ENCODE results near the gene UNC5C. TPM values are rescaled to one million over a fixed set of nuclear protein-coding genes. Genes with fewer than 3 reads are reported as not detected.

The UNC5C gene
- total RNA-seq, 2 experiments from 2014 or later: not detected

GRCh38 chr4:95296052-95296451 is 252.7 kb downstream of the UNC5C start:
- ChIA-PET POLR2A (no interaction called here), CTCF (no interaction called here)
- no peak overlapping the region for H3K27ac ChIP-seq (ENCODE audit: low read depth in 1 of 2, low read length in 2 of 2)
- Mint-ChIP-seq H3K27ac (no peak overlapping the region), H3K4me3 (no peak overlapping the region), H3K4me1 (ENCODE audit: low read depth) (peaks cover 37% of the 10 kb centered on the region), H3K9me3 (no peaks in the 10 kb centered on the region), H3K36me3 (ENCODE audit: low read depth) (no peaks in the 10 kb centered on the region), H3K27me3 (no peaks in the 10 kb centered on the region)
- peaks cover 0 to 3% of the 10 kb centered on the region in 2 experiments for H3K9me3 ChIP-seq (ENCODE audit: control insufficient read depth in 1 of 2, insufficient read depth in 1 of 2, low read length in 2 of 2)
- intact Hi-C loops (cut with DNase I, micrococcal nuclease): no loop called here
- H3K27me3 ChIP-seq (ENCODE audit: control insufficient read depth in 1 of 2, insufficient read depth in 2 of 2, low read length in 2 of 2): no peaks in the 10 kb centered on the region
- TF ChIP-seq, protein P1, sequence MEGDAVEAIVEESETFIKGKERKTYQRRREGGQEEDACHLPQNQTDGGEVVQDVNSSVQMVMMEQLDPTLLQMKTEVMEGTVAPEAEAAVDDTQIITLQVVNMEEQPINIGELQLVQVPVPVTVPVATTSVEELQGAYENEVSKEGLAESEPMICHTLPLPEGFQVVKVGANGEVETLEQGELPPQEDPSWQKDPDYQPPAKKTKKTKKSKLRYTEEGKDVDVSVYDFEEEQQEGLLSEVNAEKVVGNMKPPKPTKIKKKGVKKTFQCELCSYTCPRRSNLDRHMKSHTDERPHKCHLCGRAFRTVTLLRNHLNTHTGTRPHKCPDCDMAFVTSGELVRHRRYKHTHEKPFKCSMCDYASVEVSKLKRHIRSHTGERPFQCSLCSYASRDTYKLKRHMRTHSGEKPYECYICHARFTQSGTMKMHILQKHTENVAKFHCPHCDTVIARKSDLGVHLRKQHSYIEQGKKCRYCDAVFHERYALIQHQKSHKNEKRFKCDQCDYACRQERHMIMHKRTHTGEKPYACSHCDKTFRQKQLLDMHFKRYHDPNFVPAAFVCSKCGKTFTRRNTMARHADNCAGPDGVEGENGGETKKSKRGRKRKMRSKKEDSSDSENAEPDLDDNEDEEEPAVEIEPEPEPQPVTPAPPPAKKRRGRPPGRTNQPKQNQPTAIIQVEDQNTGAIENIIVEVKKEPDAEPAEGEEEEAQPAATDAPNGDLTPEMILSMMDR (IDR thresholded peaks at IDR 0.05): no peak
- no peak overlapping the region for H3K4me3 ChIP-seq (ENCODE audit: low read length)
- DNase-seq (no peak), ATAC-seq (ENCODE audit: poor library complexity) (no peak)
- H3K4me1 ChIP-seq (ENCODE audit: insufficient read depth, low read length): peaks cover 7% of the 10 kb centered on the region
- H3K36me3 ChIP-seq (ENCODE audit: insufficient read depth, low read length): no peaks in the 10 kb centered on the region

- intact Hi-C loops (cut with DNase I, micrococcal nuclease): no loop called here
- no peak for ATAC-seq (ENCODE audit: poor library complexity)
- Mint-ChIP-seq H3K4me1 (ENCODE audit: low read depth) (peaks cover 46% of the 10 kb centered on the region), H3K36me3 (ENCODE audit: low read depth) (no peaks in the 10 kb centered on the region), H3K27ac (no peak overlapping the region), H3K4me3 (no peak overlapping the region), H3K27me3 (no peaks in the 10 kb centered on the region), H3K9me3 (no peaks in the 10 kb centered on the region)
- no peak overlapping the region for H3K4me3 ChIP-seq (ENCODE audit: low read length)
- peaks cover 0 to 3% of the 10 kb centered on the region in 2 experiments for H3K9me3 ChIP-seq (ENCODE audit: control insufficient read depth in 1 of 2, insufficient read depth in 1 of 2, low read length in 2 of 2)
- POLR2A ChIA-PET: no interaction called here
- no peak overlapping the region for H3K27ac ChIP-seq (ENCODE audit: low read depth in 1 of 2, low read length in 2 of 2)
- H3K4me1 ChIP-seq (ENCODE audit: insufficient read depth, low read length): peaks cover 7% of the 10 kb centered on the region
- TF ChIP-seq, protein P1 (IDR thresholded peaks at IDR 0.05): no peak
- CTCF ChIA-PET: no interaction called here
- no peaks in the 10 kb centered on the region for H3K36me3 ChIP-seq (ENCODE audit: insufficient read depth, low read length)
- no peak for DNase-seq
- no peaks in the 10 kb centered on the region for H3K27me3 ChIP-seq (ENCODE audit: control insufficient read depth in 1 of 2, insufficient read depth in 2 of 2, low read length in 2 of 2)
Observed at GRCh38 chr4:95295157-95295556, 253.6 kb downstream of the UNC5C start.

GRCh38 chr4:95294321-95294720 is 254.5 kb downstream of the UNC5C start:
- H3K4me1 ChIP-seq (ENCODE audit: insufficient read depth, low read length): peaks cover 7% of the 10 kb centered on the region
- no peak overlapping the region for H3K27ac Mint-ChIP-seq

More at GRCh38 chr4:95294321-95294720, 254.5 kb downstream of the UNC5C start:
- Histone ChIP-seq H3K27me3 (ENCODE audit: control insufficient read depth in 1 of 2, insufficient read depth in 2 of 2, low read length in 2 of 2) (no peaks in the 10 kb centered on the region), H3K36me3 (ENCODE audit: insufficient read depth, low read length) (no peaks in the 10 kb centered on the region), H3K27ac (ENCODE audit: low read depth in 1 of 2, low read length in 2 of 2) (no peak overlapping the region), H3K9me3 (ENCODE audit: control insufficient read depth in 1 of 2, insufficient read depth in 1 of 2, low read length in 2 of 2) (peaks cover 0 to 3% of the 10 kb centered on the region in 2 experiments), H3K4me3 (ENCODE audit: low read length) (no peak overlapping the region)
- Mint-ChIP-seq H3K27me3 (no peaks in the 10 kb centered on the region), H3K4me3 (no peak overlapping the region), H3K36me3 (ENCODE audit: low read depth) (no peaks in the 10 kb centered on the region), H3K4me1 (ENCODE audit: low read depth) (peaks cover 50% of the 10 kb centered on the region), H3K9me3 (no peaks in the 10 kb centered on the region)
- POLR2A ChIA-PET: interaction anchor here (1.9 kb wide), 1 partner anchor 9 kb away, joined by 4 read pairs; no protein-coding TSS in a partner anchor
- TF ChIP-seq, protein P1 (IDR thresholded peaks at IDR 0.05): no peak
- no peak for DNase-seq
- ATAC-seq (ENCODE audit: poor library complexity): no peak
- CTCF ChIA-PET: no interaction called here
- intact Hi-C loops (cut with DNase I, micrococcal nuclease): no loop called here
